ENCODE measurements around the gene UBTF. TPM values are rescaled to one million over a fixed set of nuclear protein-coding genes. Genes with fewer than 3 reads are reported as not detected.

Gene UBTF
- total RNA-seq, 1 donor from 2014 or later, result 22.9 TPM

GRCh38 chr17:44177640-44178039, 41.8 kb downstream of the UBTF start:
- FAIRE-seq (no peak), DNase-seq (ENCODE audit: low read depth) (no peak)
- H3K4me3 ChIP-seq (ENCODE audit: low read depth, low read length), result no peak overlapping the region
- TF ChIP-seq CTCF (IDR thresholded peaks at IDR 0.05; ENCODE audit: insufficient read depth, low read length, severe bottlenecking), result no peak
- H3K27me3 ChIP-seq (ENCODE audit: control insufficient read depth, insufficient read depth, low read length), result no peaks in the 10 kb centered on the region
- peaks cover 3% of the 10 kb centered on the region for H3K36me3 ChIP-seq (ENCODE audit: control insufficient read depth, insufficient read depth, low read length)

- no peak for TF ChIP-seq CTCF (IDR thresholded peaks at IDR 0.05; ENCODE audit: insufficient read depth, low read length, severe bottlenecking)
- peaks cover 2% of the 10 kb centered on the region for H3K36me3 ChIP-seq (ENCODE audit: control insufficient read depth, insufficient read depth, low read length)
- DNase-seq (ENCODE audit: low read depth), result no peak
- no peaks in the 10 kb centered on the region for H3K27me3 ChIP-seq (ENCODE audit: control insufficient read depth, insufficient read depth, low read length)
- no peak overlapping the region for H3K4me3 ChIP-seq (ENCODE audit: low read depth, low read length)
- no peak for FAIRE-seq
These were observed 42.6 kb downstream of the UBTF start for GRCh38 chr17:44176671-44177501.

- H3K27me3 ChIP-seq (ENCODE audit: control insufficient read depth, insufficient read depth, low read length), result no peaks in the 10 kb centered on the region
- no peak for FAIRE-seq
- H3K36me3 ChIP-seq (ENCODE audit: control insufficient read depth, insufficient read depth, low read length), result peaks cover 2% of the 10 kb centered on the region
- DNase-seq (ENCODE audit: low read depth), result no peak
- no peak overlapping the region for H3K4me3 ChIP-seq (ENCODE audit: low read depth, low read length)
- no peak for TF ChIP-seq CTCF (IDR thresholded peaks at IDR 0.05; ENCODE audit: insufficient read depth, low read length, severe bottlenecking)
These were observed 43.2 kb downstream of the UBTF start for GRCh38 chr17:44176257-44176656.

GRCh38 chr17:44174427-44174826, 45.0 kb downstream of the UBTF start:
- FAIRE-seq, result no peak
- no peak overlapping the region for H3K4me3 ChIP-seq (ENCODE audit: low read depth, low read length)
- no peaks in the 10 kb centered on the region for H3K27me3 ChIP-seq (ENCODE audit: control insufficient read depth, insufficient read depth, low read length)
- no peak for DNase-seq (ENCODE audit: low read depth)
- no peak for TF ChIP-seq CTCF (IDR thresholded peaks at IDR 0.05; ENCODE audit: insufficient read depth, low read length, severe bottlenecking)
- peaks cover 2% of the 10 kb centered on the region for H3K36me3 ChIP-seq (ENCODE audit: control insufficient read depth, insufficient read depth, low read length)

- no peak for DNase-seq (ENCODE audit: low read depth)
- no peaks in the 10 kb centered on the region for H3K36me3 ChIP-seq (ENCODE audit: control insufficient read depth, insufficient read depth, low read length)
- H3K27me3 ChIP-seq (ENCODE audit: control insufficient read depth, insufficient read depth, low read length), result no peaks in the 10 kb centered on the region
- no peak for FAIRE-seq
- no peak overlapping the region for H3K4me3 ChIP-seq (ENCODE audit: low read depth, low read length)
- TF ChIP-seq CTCF (IDR thresholded peaks at IDR 0.05; ENCODE audit: insufficient read depth, low read length, severe bottlenecking), result no peak
These were observed 47.5 kb downstream of the UBTF start for GRCh38 chr17:44171931-44172455.

Measured in bronchial epithelial cell (primary cell).